A549 (cell line): ENCODE results near the gene SUCLA2.

ENCODE experiments used
- CTCF ChIP-seq: fragments of >200 bp; sonication (Bioruptor Twin); formaldehyde crosslinking; IDR thresholded peaks from 3 replicates; pipeline ENCODE4 v1.5.1; 2016
- MAZ ChIP-seq: fragments of 150-350 bp; IDR thresholded peaks from 2 replicates; pipeline ENCODE4 v1.6.1; 2014; ENCODE audit warnings: antibody characterized with exemption, low read depth, low read length, borderline replicate concordance
- MYC ChIP-seq: IDR thresholded peaks from 2 replicates; pipeline ENCODE4 v1.6.1; 2012; ENCODE audit warnings: mild to moderate bottlenecking, inconsistent platforms, low read length, improper control_type of control experiment, borderline replicate concordance
- RCOR1 ChIP-seq: fragments of 150-350 bp; IDR thresholded peaks from 2 replicates; pipeline ENCODE4 v1.6.1; 2014; ENCODE audit warnings: antibody characterized with exemption, low read length, low read depth
- RNF2 ChIP-seq: fragments of 200-600 bp; sonication (generic); IDR thresholded peaks from 2 replicates; pipeline ENCODE4 v1.6.1; 2016; ENCODE audit warnings: low read depth, mild to moderate bottlenecking, antibody characterized with exemption, moderate library complexity, borderline replicate concordance

GRCh38 chr13:48043789-48044503, 42.9 kb upstream of the SUCLA2 start:
- TF ChIP-seq CTCF (no peak), RCOR1 (no peak), RNF2 (no peak), MAZ (no peak), MYC (no peak)
